T-cell (primary cell): ENCODE measurements around the gene GNA15. TPM values are rescaled to one million over a fixed set of nuclear protein-coding genes. Genes with fewer than 3 reads are reported as not detected.
A peak's percentile ranks its signal among the peaks of the same experiment; 100 is the strongest.

Experiments
- ATAC-seq, 4 experiments: fragments of 200-7000 bp in 3 of 4; fragments of 150-1000 bp in 1 of 4; cut with Tn5 transposase; replicated peaks in 1 of 4; 1 replicate in 3 of 4; 2 replicates in 1 of 4; pipeline ENCODE4 v1.10.0; 2021; ENCODE audit warnings: moderate library complexity in 3 of 4, mild to moderate bottlenecking in 2 of 4, moderate number of reproducible peaks in 1 of 4
- CTCF ChIA-PET, 2 donors: fragments of 300-600 bp; sonication (Branson Sonifier 250); formaldehyde crosslinking; loops; one replicate each; lab custom pipeline; 2022; ENCODE audit warnings: antibody characterized with exemption in 2 of 2; lab: Charles Lee
- POLR2A ChIA-PET, 2 donors: fragments of 300-600 bp; sonication (Branson Sonifier 250); formaldehyde crosslinking; loops; one replicate each; lab custom pipeline; 2022; ENCODE audit warnings: antibody characterized with exemption in 2 of 2; lab: Charles Lee
- DNase-seq, 35 experiments: peaks; one replicate each; pipeline versions ENCODE4 v3.0.0 to v3.0.0-alpha.2; 2013 to 2023
- H3K27ac ChIP-seq: one replicate; pipeline ENCODE4 v1.5.1; 2013; ENCODE audit warnings: low read length
- H3K27me3 ChIP-seq, 2 experiments: replicated peaks in 1 of 2; 1 replicate in 1 of 2; 2 replicates in 1 of 2; pipeline versions ENCODE4 v1.6.1 to v1.7.0; 2013; ENCODE audit warnings: low read length in 1 of 2, mixed read lengths in 1 of 2; ENCODE audit not compliant: control insufficient read depth in 2 of 2, insufficient read depth in 2 of 2; ENCODE audit errors: extremely low read depth in 1 of 2
- H3K36me3 ChIP-seq, 2 donors: 1 replicate in 1 of 2; 2 replicates in 1 of 2; pipeline versions ENCODE4 v1.6.1 to v1.7.0; 2013; ENCODE audit warnings: low read length in 1 of 2; ENCODE audit not compliant: control insufficient read depth in 2 of 2, insufficient read depth in 1 of 2; ENCODE audit errors: extremely low read depth in 1 of 2
- H3K4me1 ChIP-seq, 2 experiments: 1 replicate in 1 of 2; 2 replicates in 1 of 2; pipeline versions ENCODE4 v1.6.1 to v1.7.0; 2013; ENCODE audit warnings: low read length in 2 of 2, mixed read lengths in 1 of 2; ENCODE audit not compliant: insufficient read depth in 2 of 2, control insufficient read depth in 1 of 2; ENCODE audit errors: extremely low read depth in 1 of 2
- H3K4me3 ChIP-seq, 2 donors: 1 replicate in 1 of 2; 2 replicates in 1 of 2; pipeline versions ENCODE4 v1.5.1 to v1.7.0; 2013; ENCODE audit warnings: mild to moderate bottlenecking in 2 of 2, low read length in 1 of 2, moderate library complexity in 1 of 2; ENCODE audit not compliant: control insufficient read depth in 1 of 2; ENCODE audit errors: extremely low read depth in 1 of 2
- H3K9me3 ChIP-seq: 2 replicates; pipeline ENCODE4 v1.7.0; 2013
- H3K27ac Mint-ChIP-seq, 2 donors: one replicate each; pipeline ENCODE4 v1.8.0; 2020 to 2021; ENCODE audit warnings: mild to moderate bottlenecking in 2 of 2, mixed read lengths in 2 of 2
- H3K27me3 Mint-ChIP-seq, 2 donors: one replicate each; pipeline ENCODE4 v1.8.0; 2021 to 2022; ENCODE audit warnings: mixed read lengths in 2 of 2
- H3K36me3 Mint-ChIP-seq: one replicate; pipeline ENCODE4 v1.8.0; 2021; ENCODE audit warnings: mixed read lengths
- H3K4me1 Mint-ChIP-seq, 3 donors: one replicate each; pipeline ENCODE4 v1.8.0; 2020 to 2022; ENCODE audit warnings: mixed read lengths in 3 of 3, mild to moderate bottlenecking in 1 of 3
- H3K4me3 Mint-ChIP-seq, 3 donors: one replicate each; pipeline ENCODE4 v1.8.0; 2020 to 2022; ENCODE audit warnings: mild to moderate bottlenecking in 3 of 3, mixed read lengths in 3 of 3, moderate library complexity in 3 of 3
- H3K9me3 Mint-ChIP-seq, 3 donors: one replicate each; pipeline ENCODE4 v1.8.0; 2020 to 2022; ENCODE audit warnings: mixed read lengths in 3 of 3
- WGBS: methylation state at CpG from one replicate; pipeline ENCODE4 v1.1.5; 2013; ENCODE audit warnings: missing lambda C conversion rate; ENCODE audit not compliant: insufficient coverage; 5-methylcytosine and 5-hydroxymethylcytosine counted together
- total RNA-seq, 35 experiments: library from RNA in 6 of 35; stranded (reverse) in 6 of 35; fragments of 120-200 nt in 1 of 35; gene quantifications; one replicate each; pipeline versions ENCODE4 v1.2.1 to v1.2.4 and lab custom pipeline; 2013 to 2026

Gene GNA15
- total RNA-seq, 5 donors from 2014 or later (not counting 1 experiment from before 2014, with no cell fraction given) = 1.8 to 13.2 (median 2.8) TPM

DNA sequence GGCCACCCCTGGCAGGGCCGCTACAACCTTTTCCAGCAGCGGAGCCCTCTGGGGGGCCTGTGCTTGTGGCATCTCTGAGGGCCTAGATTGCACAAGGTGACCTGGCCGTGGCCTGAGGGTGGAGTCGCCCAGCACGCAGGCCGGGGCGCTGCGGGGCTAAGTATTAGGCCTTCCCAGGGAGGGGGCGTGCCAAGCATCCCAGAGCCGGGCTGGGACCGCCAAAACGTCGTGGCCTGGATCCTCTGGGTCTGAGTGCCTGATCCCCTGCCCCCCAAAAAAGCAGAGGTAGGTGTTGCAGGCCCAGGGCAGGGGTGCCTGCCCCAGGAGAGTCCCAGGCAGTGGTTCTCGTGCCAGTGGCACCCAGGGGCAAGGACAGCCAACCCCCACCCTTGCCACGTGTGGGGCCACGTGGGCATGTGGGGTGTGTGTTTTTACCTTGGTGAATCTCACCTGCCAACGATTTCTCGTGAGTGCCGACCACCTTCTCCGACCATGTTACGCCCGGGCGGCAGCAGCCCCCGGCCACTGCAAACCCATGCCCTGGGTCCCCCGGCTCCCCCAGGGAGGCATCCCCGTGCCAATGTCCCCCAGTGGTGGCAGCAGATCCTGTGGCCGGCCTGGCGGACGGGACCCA lies 12.6 kb upstream of the GNA15 start:
- Histone ChIP-seq H3K36me3 (no peaks in the 10 kb centered on the region), H3K27ac (no peak overlapping the region), H3K4me3 (no peak overlapping the region), H3K27me3 (peaks cover 0 to 15% of the 10 kb centered on the region in 2 experiments), H3K9me3 (no peaks in the 10 kb centered on the region), H3K4me1 (peaks cover 0 to 4% of the 10 kb centered on the region in 2 experiments)
- Mint-ChIP-seq H3K27ac (no peak overlapping the region), H3K27me3 (no peaks in the 10 kb centered on the region), H3K4me3 (no peak overlapping the region), H3K36me3 (no peaks in the 10 kb centered on the region), H3K4me1 (peaks cover 0 to 2% (median 0%) of the 10 kb centered on the region in 3 donors), H3K9me3 (no peaks in the 10 kb centered on the region)
- ChIA-PET POLR2A (interaction anchor here in 1 of 2 donors (0.6 kb wide), 1 partner anchor 1247 kb away, joined by 3 read pairs; no protein-coding TSS in a partner anchor), CTCF (no interaction called here)
- 91% methylated on average over 23 of the region's 29 CpGs for WGBS
- no peak for ATAC-seq
- DNase-seq = no peak

DNA sequence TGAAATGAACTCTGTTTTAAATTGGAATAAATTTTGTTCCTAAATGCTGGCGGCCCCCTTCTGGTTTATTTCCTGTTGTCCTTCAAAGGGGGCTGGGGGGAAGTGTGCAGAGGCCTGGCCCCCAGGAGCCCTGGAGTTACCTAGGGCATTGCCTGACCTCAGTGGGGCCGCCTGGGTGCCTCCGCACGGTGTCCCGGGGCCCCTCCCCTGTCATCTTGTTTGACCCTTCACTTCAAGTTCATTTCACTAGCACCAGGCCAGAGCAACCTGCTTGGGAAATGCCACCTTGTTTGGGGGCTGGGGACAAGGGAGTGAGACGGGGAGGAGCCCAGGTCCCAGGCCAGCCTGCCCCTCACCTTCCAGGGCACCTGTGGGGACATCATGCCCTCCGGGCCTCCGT lies 11.9 kb upstream of the GNA15 start:
- peaks cover 0 to 15% of the 10 kb centered on the region in 2 experiments for H3K27me3 ChIP-seq
- no peak for DNase-seq
- no peaks in the 10 kb centered on the region for H3K36me3 ChIP-seq
- no peak overlapping the region for H3K27ac ChIP-seq
- H3K4me3 Mint-ChIP-seq = no peak overlapping the region
- no peak overlapping the region for H3K27ac Mint-ChIP-seq
- peaks cover 1 to 2% (median 2%) of the 10 kb centered on the region in 3 donors for H3K4me1 Mint-ChIP-seq
- H3K4me3 ChIP-seq = no peak overlapping the region
- no peaks in the 10 kb centered on the region for H3K9me3 ChIP-seq
- no peaks in the 10 kb centered on the region for H3K27me3 Mint-ChIP-seq
- WGBS = 88% methylated on average over 1 of the region's 8 CpGs
- ATAC-seq = no peak
- CTCF ChIA-PET = interaction anchor here in 1 of 2 donors (1.1 kb wide), 1 partner anchor 173 kb away, joined by 3 read pairs; no protein-coding TSS in a partner anchor
- H3K9me3 Mint-ChIP-seq = no peaks in the 10 kb centered on the region
- POLR2A ChIA-PET = no interaction called here
- H3K4me1 ChIP-seq = peaks cover 0 to 4% of the 10 kb centered on the region in 2 experiments
- H3K36me3 Mint-ChIP-seq = no peaks in the 10 kb centered on the region

DNA sequence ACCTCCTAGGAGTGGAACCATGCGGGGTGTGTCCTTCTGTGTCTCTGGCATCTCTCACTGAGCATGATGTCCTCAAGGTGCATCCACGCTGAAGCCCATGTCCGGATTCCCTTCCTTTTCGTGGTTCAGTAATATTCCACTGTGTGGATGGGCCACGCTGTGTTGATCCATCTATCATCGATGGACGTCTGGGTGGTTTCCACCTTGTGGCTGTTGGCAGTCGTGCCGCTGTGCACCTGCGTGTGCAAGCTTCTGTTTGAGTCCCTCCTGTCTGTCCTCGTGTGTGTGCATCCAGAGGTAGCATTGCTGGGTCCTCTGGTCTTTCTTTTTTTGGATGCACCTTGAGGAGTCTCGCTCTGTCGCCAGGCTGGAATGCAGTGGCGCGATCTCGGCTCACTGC lies 11.2 kb upstream of the GNA15 start:
- H3K4me3 Mint-ChIP-seq = no peak overlapping the region
- Histone ChIP-seq H3K27me3 (peaks cover 0 to 15% of the 10 kb centered on the region in 2 experiments), H3K9me3 (no peaks in the 10 kb centered on the region), H3K4me3 (no peak overlapping the region), H3K4me1 (peaks cover 0 to 4% of the 10 kb centered on the region in 2 experiments), H3K27ac (no peak overlapping the region), H3K36me3 (no peaks in the 10 kb centered on the region)
- no peaks in the 10 kb centered on the region for H3K36me3 Mint-ChIP-seq
- WGBS = 78% methylated on average over 16 of the region's 16 CpGs
- no peak overlapping the region for H3K27ac Mint-ChIP-seq
- peaks cover 4 to 6% (median 6%) of the 10 kb centered on the region in 3 donors for H3K4me1 Mint-ChIP-seq
- ChIA-PET CTCF (interaction anchor here in 1 of 2 donors (1.1 kb wide), 1 partner anchor 174 kb away, joined by 3 read pairs; no protein-coding TSS in a partner anchor), POLR2A (no interaction called here)
- ATAC-seq (no peak), DNase-seq (no peak)
- H3K9me3 Mint-ChIP-seq = no peaks in the 10 kb centered on the region
- H3K27me3 Mint-ChIP-seq = no peaks in the 10 kb centered on the region

DNA sequence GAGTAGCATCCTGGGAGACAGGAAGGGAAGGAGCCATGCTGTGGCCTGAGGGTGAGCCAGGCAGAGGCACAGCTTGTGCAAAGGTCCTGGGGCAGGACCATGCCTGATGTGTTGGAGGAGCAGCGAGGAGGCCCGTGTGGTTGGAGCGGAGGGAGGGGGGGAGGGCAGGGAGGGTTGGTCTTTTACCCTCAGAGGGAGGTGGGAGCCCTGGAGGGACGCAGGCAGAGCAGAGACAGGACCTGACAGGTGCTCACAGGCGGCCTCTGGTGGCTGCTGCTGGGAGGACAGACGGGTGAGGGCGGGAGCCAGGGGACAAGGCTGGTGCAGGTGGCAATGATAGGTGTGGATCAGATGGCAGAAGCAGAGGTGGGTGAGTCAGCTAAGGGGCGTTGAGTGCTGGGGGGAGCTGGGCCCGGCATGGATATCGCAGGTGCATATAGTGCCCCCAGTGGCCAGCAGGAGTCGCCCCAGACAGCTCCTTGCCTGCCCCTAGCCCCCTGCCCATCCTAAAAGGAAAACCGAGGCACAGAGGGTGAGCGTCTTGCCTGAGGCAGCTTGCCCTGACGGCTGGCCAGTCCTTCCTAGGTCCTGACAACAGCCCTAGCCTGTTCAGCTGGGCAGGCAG lies 9.8 kb upstream of the GNA15 start:
- no peak overlapping the region for H3K4me3 ChIP-seq
- peaks cover 4 to 6% (median 6%) of the 10 kb centered on the region in 3 donors for H3K4me1 Mint-ChIP-seq
- H3K9me3 ChIP-seq = no peaks in the 10 kb centered on the region
- H3K9me3 Mint-ChIP-seq = no peaks in the 10 kb centered on the region
- peaks cover 0 to 15% of the 10 kb centered on the region in 2 experiments for H3K27me3 ChIP-seq
- H3K4me3 Mint-ChIP-seq = no peak overlapping the region
- H3K27me3 Mint-ChIP-seq = no peaks in the 10 kb centered on the region
- ATAC-seq (peak; percentile 69 to 89 (median 86)), DNase-seq (peak in 34 of 35 experiments; percentile 29 to 81 (median 63))
- H3K27ac Mint-ChIP-seq = no peak overlapping the region
- peaks cover 0 to 4% of the 10 kb centered on the region in 2 experiments for H3K4me1 ChIP-seq
- no peaks in the 10 kb centered on the region for H3K36me3 ChIP-seq
- POLR2A ChIA-PET = interaction anchor here in 1 of 2 donors (0.6 kb wide), 1 partner anchor 83 kb away, joined by 3 read pairs; no protein-coding TSS in a partner anchor
- no peak overlapping the region for H3K27ac ChIP-seq
- 40% methylated on average over 14 of the region's 14 CpGs for WGBS
- CTCF ChIA-PET = interaction anchor here in 1 of 2 donors (0.6 to 1.0 kb wide), 2 partner anchors 14 to 41 kb away, joined by 3 to 4 read pairs; no protein-coding TSS in a partner anchor
- H3K36me3 Mint-ChIP-seq = no peaks in the 10 kb centered on the region

DNA sequence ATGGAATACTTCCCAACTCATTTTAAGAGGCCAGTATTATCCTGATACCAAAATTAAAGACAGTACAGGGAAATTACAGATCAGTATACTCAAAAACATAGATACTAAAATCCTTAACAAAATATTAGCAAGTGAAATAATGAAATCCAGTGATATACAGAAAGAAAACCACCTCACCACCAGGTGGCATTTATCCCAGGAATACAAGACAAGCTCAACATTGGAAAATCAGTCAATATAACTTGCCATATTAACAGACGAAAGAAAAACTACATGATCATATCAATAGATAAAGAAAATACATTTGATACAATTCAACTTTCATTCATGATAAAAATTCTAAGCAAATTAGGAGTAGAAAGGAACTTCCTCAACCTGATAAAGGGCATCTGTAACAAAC lies 6.7 kb upstream of the GNA15 start:
- Histone ChIP-seq H3K27ac (no peak overlapping the region), H3K27me3 (peaks cover 0 to 10% of the 10 kb centered on the region in 2 experiments), H3K4me3 (no peak overlapping the region), H3K4me1 (peaks cover 6 to 18% of the 10 kb centered on the region in 2 experiments), H3K36me3 (no peaks in the 10 kb centered on the region), H3K9me3 (no peaks in the 10 kb centered on the region)
- POLR2A ChIA-PET = no interaction called here
- WGBS = no CpG with 5 or more reads among the region's 1 CpG
- ATAC-seq (no peak), DNase-seq (peak in 1 of 35 experiments; percentile 63)
- CTCF ChIA-PET = interaction anchor here (0.7 to 2.0 kb wide), 8 partner anchors 15 to 36 kb away, joined by 3 to 7 read pairs (median 5); no protein-coding TSS in a partner anchor
- no peaks in the 10 kb centered on the region for H3K27me3 Mint-ChIP-seq
- no peaks in the 10 kb centered on the region for H3K9me3 Mint-ChIP-seq
- peaks cover 18 to 29% (median 22%) of the 10 kb centered on the region in 3 donors for H3K4me1 Mint-ChIP-seq
- H3K27ac Mint-ChIP-seq = no peak overlapping the region
- no peaks in the 10 kb centered on the region for H3K36me3 Mint-ChIP-seq
- H3K4me3 Mint-ChIP-seq = no peak overlapping the region

DNA sequence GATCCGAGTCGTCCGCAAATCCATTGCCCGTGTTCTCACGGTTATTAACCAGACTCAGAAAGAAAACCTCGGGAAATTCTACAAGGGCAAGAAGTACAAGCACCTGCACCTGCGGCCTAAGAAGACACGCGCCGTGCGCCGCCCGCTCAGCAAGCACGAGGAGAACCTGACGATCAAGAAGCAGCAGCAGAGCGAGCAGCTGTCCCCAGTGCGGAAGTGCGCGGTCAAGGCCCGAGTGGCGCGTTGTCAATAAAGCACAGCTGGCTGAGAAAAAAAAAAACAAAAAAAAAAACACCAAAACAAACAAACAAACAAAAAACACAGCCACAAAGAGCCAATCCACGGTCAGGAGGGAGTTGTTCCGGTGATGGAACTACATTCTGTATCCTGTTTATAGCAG lies 4.7 kb upstream of the GNA15 start:
- Mint-ChIP-seq H3K36me3 (no peaks in the 10 kb centered on the region), H3K27ac (peak overlapping the region; percentile 34 to 49), H3K27me3 (peaks cover 0 to 4% of the 10 kb centered on the region in 2 donors), H3K4me1 (peaks cover 18 to 32% (median 27%) of the 10 kb centered on the region in 3 donors), H3K9me3 (no peaks in the 10 kb centered on the region), H3K4me3 (no peak overlapping the region)
- peaks cover 8 to 25% of the 10 kb centered on the region in 2 experiments for H3K4me1 ChIP-seq
- no peak overlapping the region for H3K27ac ChIP-seq
- CTCF ChIA-PET = interaction anchor here (0.7 kb wide), 2 partner anchors 55 to 181 kb away, joined by 5 to 8 read pairs; no protein-coding TSS in a partner anchor
- DNase-seq = peak in 9 of 35 experiments; percentile 14 to 45 (median 23)
- no peak for ATAC-seq
- no peaks in the 10 kb centered on the region for H3K9me3 ChIP-seq
- H3K4me3 ChIP-seq = no peak overlapping the region
- WGBS = 53% methylated on average over 9 of the region's 24 CpGs
- no peaks in the 10 kb centered on the region for H3K36me3 ChIP-seq
- H3K27me3 ChIP-seq = peaks cover 0 to 15% of the 10 kb centered on the region in 2 experiments
- POLR2A ChIA-PET = interaction anchor here in 1 of 2 donors (0.5 to 0.7 kb wide), 2 partner anchors 46 to 1915 kb away, joined by 6 read pairs; no protein-coding TSS in a partner anchor
